ENCODE results near the gene PSMB2. TPM values are rescaled to one million over a fixed set of nuclear protein-coding genes. Genes with fewer than 3 reads are reported as not detected.

Gene PSMB2
- total and polyA plus RNA-seq, 2 donors = 32.8 to 62.0 TPM

GRCh38 chr1:35565742-35566133 lies 75.6 kb downstream of the PSMB2 start:
- DNase-seq (ENCODE audit: low read depth in 6 of 9, low spot score in 9 of 9) = no peak
- Histone ChIP-seq H3K9me3 (ENCODE audit: control insufficient read depth in 2 of 2, insufficient read depth in 1 of 2, low read length in 1 of 2) (no peaks in the 10 kb centered on the region), H3K27me3 (ENCODE audit: control insufficient read depth in 2 of 2, insufficient read depth in 1 of 2, low read length in 1 of 2) (peaks cover 0 to 4% of the 10 kb centered on the region in 2 donors), H3K4me1 (ENCODE audit: control insufficient read depth in 2 of 2, insufficient read depth in 2 of 2, low read length in 2 of 2) (peaks cover 0 to 28% of the 10 kb centered on the region in 2 donors), H3K27ac (ENCODE audit: low read depth in 1 of 2, low read length in 1 of 2) (no peak overlapping the region), H3K36me3 (ENCODE audit: control insufficient read depth in 2 of 2, insufficient read depth in 2 of 2, low read length in 1 of 2) (peaks cover 14 to 22% of the 10 kb centered on the region in 2 donors), H3K4me3 (ENCODE audit: low read length in 2 of 2) (no peak overlapping the region)
- 97% methylated on average over 11 of the region's 11 CpGs for WGBS

DNA sequence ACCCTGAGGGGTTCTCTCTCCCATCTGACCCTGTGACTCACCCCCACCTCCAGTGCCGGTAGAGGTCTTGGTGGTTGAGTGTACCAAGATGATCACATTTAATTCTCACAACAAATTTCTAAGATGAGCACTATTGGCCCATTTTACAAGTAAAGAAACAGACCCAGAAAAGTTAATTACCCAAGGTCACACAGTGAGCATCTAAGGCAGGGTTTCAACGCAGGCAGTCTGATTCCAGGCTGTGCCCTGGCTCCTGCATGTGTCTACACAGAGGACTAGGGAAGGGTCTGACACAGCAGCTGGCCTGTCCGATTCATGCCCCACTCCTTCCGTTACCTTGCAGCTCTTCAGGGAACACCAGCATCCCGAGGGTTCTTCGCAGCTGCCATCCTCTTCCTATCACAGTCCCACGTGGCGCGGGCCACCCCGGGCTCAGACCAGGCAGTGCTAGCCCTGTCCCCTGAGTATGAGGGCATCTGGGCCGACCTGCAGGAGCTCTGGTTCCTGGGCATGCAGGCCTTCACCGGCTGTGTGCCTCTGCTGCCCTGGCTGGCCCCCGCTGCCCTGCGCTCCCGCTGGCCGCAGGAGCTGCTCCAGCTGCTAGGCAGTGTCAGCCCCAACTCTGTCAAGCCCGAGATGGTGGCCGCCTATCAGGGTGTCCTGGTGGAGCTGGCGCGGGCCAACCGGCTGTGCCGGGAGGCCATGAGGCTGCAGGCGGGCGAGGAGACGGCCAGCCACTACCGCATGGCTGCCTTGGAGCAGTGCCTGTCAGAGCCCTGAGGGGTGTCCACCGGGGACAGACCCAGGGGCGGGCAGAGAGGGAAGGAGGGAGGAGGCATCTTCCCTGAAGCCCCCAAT lies 76.2 kb downstream of the PSMB2 start:
- Histone ChIP-seq H3K4me1 (ENCODE audit: control insufficient read depth in 2 of 2, insufficient read depth in 2 of 2, low read length in 2 of 2) (peaks cover 0 to 28% of the 10 kb centered on the region in 2 donors), H3K9me3 (ENCODE audit: control insufficient read depth in 2 of 2, insufficient read depth in 1 of 2, low read length in 1 of 2) (no peaks in the 10 kb centered on the region), H3K27me3 (ENCODE audit: control insufficient read depth in 2 of 2, insufficient read depth in 1 of 2, low read length in 1 of 2) (peaks cover 0 to 2% of the 10 kb centered on the region in 2 donors), H3K4me3 (ENCODE audit: low read length in 2 of 2) (no peak overlapping the region), H3K36me3 (ENCODE audit: control insufficient read depth in 2 of 2, insufficient read depth in 2 of 2, low read length in 1 of 2) (peaks cover 16 to 22% of the 10 kb centered on the region in 2 donors), H3K27ac (ENCODE audit: low read depth in 1 of 2, low read length in 1 of 2) (no peak overlapping the region)
- DNase-seq (ENCODE audit: low read depth in 6 of 9, low spot score in 9 of 9) = no peak
- 96% methylated on average over 28 of the region's 28 CpGs for WGBS

GRCh38 chr1:35564037-35564883 lies 77.1 kb downstream of the PSMB2 start:
- 85% methylated on average over 9 of the region's 9 CpGs for WGBS
- H3K27ac ChIP-seq (ENCODE audit: low read depth in 1 of 2, low read length in 1 of 2) = no peak overlapping the region
- DNase-seq (ENCODE audit: low read depth in 6 of 9, low spot score in 9 of 9) = peak in 8 of 9 donors; percentile 72 to 91 (median 82)
- H3K9me3 ChIP-seq (ENCODE audit: control insufficient read depth in 2 of 2, insufficient read depth in 1 of 2, low read length in 1 of 2) = no peaks in the 10 kb centered on the region
- peaks cover 16 to 22% of the 10 kb centered on the region in 2 donors for H3K36me3 ChIP-seq (ENCODE audit: control insufficient read depth in 2 of 2, insufficient read depth in 2 of 2, low read length in 1 of 2)
- H3K27me3 ChIP-seq (ENCODE audit: control insufficient read depth in 2 of 2, insufficient read depth in 1 of 2, low read length in 1 of 2) = no peaks in the 10 kb centered on the region
- H3K4me1 ChIP-seq (ENCODE audit: control insufficient read depth in 2 of 2, insufficient read depth in 2 of 2, low read length in 2 of 2) = peaks cover 0 to 28% of the 10 kb centered on the region in 2 donors
- no peak overlapping the region for H3K4me3 ChIP-seq (ENCODE audit: low read length in 2 of 2)

GRCh38 chr1:35563166-35563565 lies 78.2 kb downstream of the PSMB2 start:
- 24% methylated on average over 12 of the region's 12 CpGs for WGBS
- peaks cover 2 to 34% of the 10 kb centered on the region in 2 donors for H3K4me1 ChIP-seq (ENCODE audit: control insufficient read depth in 2 of 2, insufficient read depth in 2 of 2, low read length in 2 of 2)

GRCh38 chr1:35561972-35562680 lies 79.2 kb downstream of the PSMB2 start:
- 98% methylated on average over 15 of the region's 15 CpGs for WGBS
- DNase-seq (ENCODE audit: low read depth in 6 of 9, low spot score in 9 of 9) = no peak
- Histone ChIP-seq H3K4me1 (ENCODE audit: control insufficient read depth in 2 of 2, insufficient read depth in 2 of 2, low read length in 2 of 2) (peaks cover 4 to 37% of the 10 kb centered on the region in 2 donors), H3K9me3 (ENCODE audit: control insufficient read depth in 2 of 2, insufficient read depth in 1 of 2, low read length in 1 of 2) (peaks cover 0 to 1% of the 10 kb centered on the region in 2 donors), H3K36me3 (ENCODE audit: control insufficient read depth in 2 of 2, insufficient read depth in 2 of 2, low read length in 1 of 2) (peaks cover 16 to 22% of the 10 kb centered on the region in 2 donors), H3K4me3 (ENCODE audit: low read length in 2 of 2) (no peak overlapping the region), H3K27ac (ENCODE audit: low read depth in 1 of 2, low read length in 1 of 2) (no peak overlapping the region), H3K27me3 (ENCODE audit: control insufficient read depth in 2 of 2, insufficient read depth in 1 of 2, low read length in 1 of 2) (no peaks in the 10 kb centered on the region)

More at GRCh38 chr1:35563166-35563565, 78.2 kb downstream of the PSMB2 start:
- H3K9me3 ChIP-seq (ENCODE audit: control insufficient read depth in 2 of 2, insufficient read depth in 1 of 2, low read length in 1 of 2) = no peaks in the 10 kb centered on the region
- peaks cover 16 to 22% of the 10 kb centered on the region in 2 donors for H3K36me3 ChIP-seq (ENCODE audit: control insufficient read depth in 2 of 2, insufficient read depth in 2 of 2, low read length in 1 of 2)
- H3K4me3 ChIP-seq (ENCODE audit: low read length in 2 of 2) = no peak overlapping the region
- DNase-seq (ENCODE audit: low read depth in 6 of 9, low spot score in 9 of 9) = no peak
- H3K27me3 ChIP-seq (ENCODE audit: control insufficient read depth in 2 of 2, insufficient read depth in 1 of 2, low read length in 1 of 2) = no peaks in the 10 kb centered on the region
- H3K27ac ChIP-seq (ENCODE audit: low read depth in 1 of 2, low read length in 1 of 2) = no peak overlapping the region

DNA sequence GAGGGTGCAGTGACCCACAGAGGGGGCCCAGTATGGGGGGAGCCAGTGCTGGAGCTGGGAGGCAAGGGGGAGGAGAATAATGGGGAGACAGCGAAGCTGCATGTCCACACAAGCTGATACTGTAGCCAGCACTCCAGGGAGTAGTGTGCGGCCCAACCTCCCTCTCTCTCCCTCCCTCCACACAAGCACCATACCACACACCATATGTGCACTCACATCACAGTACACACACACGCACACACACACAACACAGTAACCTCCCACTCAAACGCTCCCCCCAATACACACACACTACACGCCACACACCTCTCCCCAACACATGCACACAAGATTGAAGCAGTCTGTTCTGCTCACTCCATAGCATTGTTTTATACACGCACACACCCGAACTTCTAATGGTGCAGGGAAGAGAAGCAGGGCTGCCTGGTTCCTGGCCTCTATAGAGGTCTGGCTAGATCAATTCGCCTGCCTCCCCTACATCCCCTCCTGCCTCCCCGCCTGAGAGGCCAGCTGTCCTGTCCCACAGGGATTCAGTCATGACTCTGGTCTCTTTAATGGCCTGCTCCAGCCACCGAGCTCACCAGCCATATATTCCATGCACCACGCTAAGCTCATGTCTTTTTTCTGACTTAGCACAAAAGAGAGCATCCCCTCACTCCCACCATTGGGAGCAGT lies 79.9 kb downstream of the PSMB2 start:
- no peak overlapping the region for H3K27ac ChIP-seq (ENCODE audit: low read depth in 1 of 2, low read length in 1 of 2)
- H3K9me3 ChIP-seq (ENCODE audit: control insufficient read depth in 2 of 2, insufficient read depth in 1 of 2, low read length in 1 of 2) = peaks cover 0 to 1% of the 10 kb centered on the region in 2 donors
- H3K4me1 ChIP-seq (ENCODE audit: control insufficient read depth in 2 of 2, insufficient read depth in 2 of 2, low read length in 2 of 2) = peaks cover 7 to 39% of the 10 kb centered on the region in 2 donors
- 96% methylated on average over 11 of the region's 11 CpGs for WGBS
- H3K36me3 ChIP-seq (ENCODE audit: control insufficient read depth in 2 of 2, insufficient read depth in 2 of 2, low read length in 1 of 2) = peaks cover 16 to 18% of the 10 kb centered on the region in 2 donors
- H3K4me3 ChIP-seq (ENCODE audit: low read length in 2 of 2) = no peak overlapping the region
- H3K27me3 ChIP-seq (ENCODE audit: control insufficient read depth in 2 of 2, insufficient read depth in 1 of 2, low read length in 1 of 2) = no peaks in the 10 kb centered on the region
- no peak for DNase-seq (ENCODE audit: low read depth in 6 of 9, low spot score in 9 of 9)

DNA sequence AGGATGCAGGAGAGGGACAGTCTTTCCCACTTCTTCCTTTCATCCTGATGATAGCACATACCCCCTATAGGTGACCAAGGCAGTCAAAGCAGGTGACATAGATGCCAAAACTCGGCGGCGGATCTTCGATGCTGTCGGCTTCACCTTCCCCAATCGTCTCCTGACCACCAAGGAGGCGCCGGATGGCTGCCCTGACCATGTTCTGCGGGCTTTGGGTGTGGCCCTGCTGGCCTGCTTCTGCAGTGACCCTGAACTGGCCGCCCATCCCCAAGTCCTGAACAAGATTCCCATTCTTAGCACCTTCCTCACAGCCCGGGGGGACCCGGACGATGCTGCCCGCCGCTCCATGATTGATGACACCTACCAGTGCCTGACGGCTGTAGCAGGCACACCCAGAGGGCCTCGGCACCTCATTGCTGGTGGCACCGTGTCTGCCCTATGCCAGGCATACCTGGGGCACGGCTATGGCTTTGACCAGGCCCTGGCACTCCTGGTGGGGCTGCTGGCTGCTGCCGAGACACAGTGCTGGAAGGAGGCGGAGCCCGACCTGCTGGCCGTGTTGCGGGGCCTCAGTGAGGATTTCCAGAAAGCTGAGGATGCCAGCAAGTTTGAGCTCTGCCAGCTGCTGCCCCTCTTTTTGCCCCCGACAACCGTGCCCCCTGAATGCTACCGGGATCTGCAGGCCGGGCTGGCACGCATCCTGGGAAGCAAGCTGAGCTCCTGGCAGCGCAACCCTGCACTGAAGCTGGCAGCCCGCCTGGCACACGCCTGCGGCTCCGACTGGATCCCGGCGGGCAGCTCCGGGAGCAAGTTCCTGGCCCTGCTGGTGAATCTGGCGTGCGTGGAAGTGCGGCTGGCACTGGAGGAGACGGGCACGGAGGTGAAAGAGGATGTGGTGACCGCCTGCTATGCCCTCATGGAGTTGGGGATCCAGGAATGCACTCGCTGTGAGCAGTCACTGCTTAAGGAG lies 80.8 kb downstream of the PSMB2 start:
- no peak for DNase-seq (ENCODE audit: low read depth in 6 of 9, low spot score in 9 of 9)
- Histone ChIP-seq H3K27ac (ENCODE audit: low read depth in 1 of 2, low read length in 1 of 2) (no peak overlapping the region), H3K9me3 (ENCODE audit: control insufficient read depth in 2 of 2, insufficient read depth in 1 of 2, low read length in 1 of 2) (peaks cover 0 to 1% of the 10 kb centered on the region in 2 donors), H3K4me1 (ENCODE audit: control insufficient read depth in 2 of 2, insufficient read depth in 2 of 2, low read length in 2 of 2) (peaks cover 13 to 41% of the 10 kb centered on the region in 2 donors), H3K36me3 (ENCODE audit: control insufficient read depth in 2 of 2, insufficient read depth in 2 of 2, low read length in 1 of 2) (peaks cover 16% of the 10 kb centered on the region in 2 donors), H3K27me3 (ENCODE audit: control insufficient read depth in 2 of 2, insufficient read depth in 1 of 2, low read length in 1 of 2) (no peaks in the 10 kb centered on the region), H3K4me3 (ENCODE audit: low read length in 2 of 2) (no peak overlapping the region)
- 95% methylated on average over 44 of the region's 44 CpGs for WGBS
